DMS 273 (cell line): ENCODE results near the gene POLE4.

ENCODE experiments used
- DNase-seq: peaks from one replicate; lab custom pipeline; 2025; ENCODE audit not compliant: unreplicated experiment; lab: John Stamatoyannopoulos, UW

Gene POLE4

DNA sequence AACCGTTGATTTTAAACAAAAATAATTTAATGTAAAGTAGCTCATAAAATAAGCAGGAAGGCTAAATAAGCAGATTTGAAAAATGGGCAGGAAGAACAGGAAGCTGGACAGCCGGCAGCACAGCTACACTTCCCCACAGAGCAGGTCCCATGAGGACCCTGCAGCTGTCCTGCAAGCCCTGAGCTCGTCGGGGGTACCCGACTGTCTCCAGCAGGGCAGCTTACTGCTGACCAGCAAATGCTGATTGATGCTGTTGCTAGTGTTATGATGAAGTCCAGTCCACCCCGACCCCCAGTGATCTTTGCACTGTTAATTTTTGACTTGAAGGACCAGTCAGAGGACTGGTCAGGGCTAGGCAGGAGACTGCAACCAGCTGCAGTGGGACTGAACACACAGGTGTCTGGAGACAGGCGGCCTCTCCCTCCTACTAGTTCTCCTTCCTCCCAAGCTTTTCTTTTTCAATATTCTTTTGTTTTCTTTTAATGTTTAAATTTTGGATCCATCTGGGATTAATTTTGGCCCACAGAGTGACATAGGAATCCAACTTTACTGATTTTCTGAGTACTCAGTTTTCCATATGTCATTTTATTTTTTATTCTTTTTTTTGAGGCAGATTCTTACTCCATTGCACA is 27.7 kb downstream of the POLE4 start:
- no peak for DNase-seq

DNA sequence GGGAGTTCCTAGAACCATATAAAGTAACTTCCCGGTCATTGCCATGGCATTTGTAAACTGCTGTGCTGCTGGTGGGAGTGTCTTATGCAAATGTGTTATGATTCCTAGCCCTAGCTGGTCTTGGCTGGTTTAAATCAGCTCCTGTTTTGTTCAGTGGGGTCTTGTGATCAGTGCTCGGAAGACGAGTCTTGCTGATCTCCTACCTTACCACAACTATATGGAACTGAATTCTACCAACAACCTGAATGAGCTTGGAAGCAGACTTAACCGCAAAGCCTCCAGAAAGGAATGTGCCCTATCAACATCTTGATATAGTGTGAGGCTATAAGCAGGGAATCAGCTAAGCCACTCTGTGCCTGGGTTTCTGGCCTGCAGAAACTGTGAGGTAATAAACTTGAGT is 33.5 kb downstream of the POLE4 start:
- no peak for DNase-seq

DNA sequence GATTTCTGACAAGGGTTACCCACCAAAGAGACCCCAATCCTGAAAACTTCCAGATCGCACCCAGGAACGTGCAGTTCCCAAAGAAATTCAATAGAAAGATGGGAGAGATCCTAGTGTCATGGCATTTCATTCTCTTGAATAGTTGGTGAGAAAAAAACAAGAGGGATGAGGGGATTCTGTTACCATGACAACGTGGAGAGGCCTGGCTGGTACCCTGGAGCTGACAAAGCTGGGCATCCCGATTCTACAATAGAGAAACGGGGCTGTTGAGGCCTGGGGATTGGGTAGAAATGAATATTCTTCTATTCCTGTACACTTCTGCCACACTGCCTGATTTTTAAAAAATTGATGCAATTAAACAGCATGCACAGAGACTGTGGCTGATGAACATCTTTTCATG is 41.0 kb downstream of the POLE4 start:
- DNase-seq = peak; percentile 8

DNA sequence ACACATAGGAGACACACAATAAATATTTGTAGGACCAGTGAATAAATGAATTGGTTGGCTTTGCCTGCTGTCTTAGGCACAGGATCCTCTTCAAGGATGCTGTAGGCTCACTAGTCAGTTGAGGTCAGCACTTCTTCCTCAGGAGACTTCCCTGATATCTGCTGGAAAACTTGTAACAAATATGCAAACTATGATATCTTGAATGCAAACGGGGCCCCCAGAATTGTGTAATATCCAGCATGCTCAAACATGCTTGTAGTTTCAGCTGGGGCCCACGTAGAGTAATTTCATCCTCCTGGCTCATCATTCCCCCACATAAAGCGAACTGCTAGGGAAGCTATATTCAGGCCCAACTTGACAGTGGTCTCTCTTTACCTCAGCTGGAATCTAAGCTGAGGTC is 43.6 kb downstream of the POLE4 start:
- no peak for DNase-seq

DNA sequence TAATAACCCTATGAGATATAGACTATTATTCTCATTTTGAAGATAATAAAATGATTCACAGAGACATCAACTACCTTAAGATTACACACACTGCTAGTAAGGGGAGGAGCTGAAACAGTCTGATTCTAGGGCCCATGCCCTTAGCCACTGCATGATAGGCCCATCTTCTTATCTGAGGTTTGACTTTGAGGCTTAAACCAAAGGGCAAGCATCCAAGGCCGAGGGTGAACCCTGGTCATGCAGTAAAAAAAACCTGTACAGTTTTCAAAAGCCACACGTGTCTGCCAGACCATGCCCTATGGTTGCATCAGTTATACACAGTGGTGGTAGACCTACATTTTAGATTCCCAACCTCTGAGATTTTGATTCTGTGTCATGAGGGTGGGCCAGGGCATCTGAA is 44.8 kb downstream of the POLE4 start:
- DNase-seq = no peak

DNA sequence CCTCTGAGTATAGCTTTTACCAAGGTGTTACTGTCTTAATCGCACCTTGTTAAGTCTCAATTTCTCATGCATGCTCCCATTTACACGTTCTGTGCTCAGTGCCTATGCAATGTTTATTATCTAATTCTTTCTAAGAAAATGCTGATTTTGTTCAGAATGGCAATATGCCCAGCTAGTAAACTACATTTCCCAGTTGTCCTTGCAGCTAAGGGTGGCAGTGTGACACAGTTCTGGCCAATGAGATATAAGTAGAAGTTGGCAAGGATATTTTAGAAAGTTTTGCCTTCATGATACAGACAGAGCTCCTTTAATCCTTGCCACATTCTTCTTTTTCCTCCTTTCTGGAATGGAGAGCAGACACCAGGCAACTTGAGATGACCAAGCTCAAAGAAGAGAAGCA is 45.3 kb downstream of the POLE4 start:
- DNase-seq = no peak

DNA sequence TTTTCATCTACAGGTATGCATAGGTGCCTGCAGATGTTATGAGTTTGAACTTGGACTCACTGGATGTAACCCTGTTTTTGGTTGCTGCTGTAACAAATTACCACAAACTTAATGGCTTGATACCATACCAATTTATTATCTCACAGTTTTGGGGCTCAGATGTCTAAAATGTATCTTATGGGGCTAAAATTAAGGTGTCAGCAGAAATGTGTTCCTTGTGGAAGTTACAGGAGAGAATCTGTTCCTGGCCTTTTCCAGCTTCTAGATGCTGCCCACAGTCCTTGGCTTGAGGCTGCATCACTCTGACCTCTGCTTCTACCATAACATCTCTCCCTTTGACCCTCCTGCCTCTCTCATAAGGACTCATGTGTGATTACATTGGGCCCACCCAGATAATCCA is 47.6 kb downstream of the POLE4 start:
- DNase-seq = no peak

DNA sequence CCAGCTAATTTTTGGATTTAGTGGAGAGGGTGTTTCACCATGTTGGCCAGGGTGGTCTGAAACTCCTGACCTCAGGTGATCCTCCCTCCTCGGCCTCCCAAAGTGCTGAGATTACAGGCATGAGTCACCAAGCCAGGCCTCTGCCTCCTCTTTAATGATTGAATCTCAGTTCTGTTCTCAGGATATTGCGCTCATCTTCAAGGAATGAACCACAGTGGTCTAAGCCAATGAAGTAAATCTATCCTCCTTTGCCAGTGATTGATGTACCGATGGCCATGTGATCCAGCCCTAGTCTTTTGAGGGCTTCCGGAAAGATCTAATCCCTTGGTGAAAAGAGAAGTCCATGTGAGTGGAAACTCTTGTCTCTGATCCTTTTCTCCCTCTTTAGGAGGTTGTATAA is 48.6 kb downstream of the POLE4 start:
- DNase-seq = no peak

DNA sequence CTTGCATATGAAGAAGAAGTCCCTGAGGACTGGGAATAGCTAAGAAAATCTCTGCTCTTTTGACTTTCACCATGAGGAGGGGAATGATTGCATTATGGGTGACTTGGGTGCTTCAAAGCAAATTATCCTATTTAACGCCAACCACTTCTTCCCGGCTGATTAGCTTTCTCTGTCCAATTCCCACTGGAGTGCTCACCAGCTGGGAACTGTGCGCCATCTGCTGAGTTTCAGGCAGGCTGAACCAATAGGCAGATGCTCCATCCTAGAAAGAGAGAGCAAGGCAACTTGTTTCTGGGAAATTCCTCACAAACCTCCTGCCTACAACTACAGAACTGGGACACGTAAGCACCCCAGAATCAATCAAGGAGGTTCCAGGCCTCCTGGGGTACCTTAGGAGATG is 49.4 kb downstream of the POLE4 start:
- DNase-seq = peak; percentile 80

DNA sequence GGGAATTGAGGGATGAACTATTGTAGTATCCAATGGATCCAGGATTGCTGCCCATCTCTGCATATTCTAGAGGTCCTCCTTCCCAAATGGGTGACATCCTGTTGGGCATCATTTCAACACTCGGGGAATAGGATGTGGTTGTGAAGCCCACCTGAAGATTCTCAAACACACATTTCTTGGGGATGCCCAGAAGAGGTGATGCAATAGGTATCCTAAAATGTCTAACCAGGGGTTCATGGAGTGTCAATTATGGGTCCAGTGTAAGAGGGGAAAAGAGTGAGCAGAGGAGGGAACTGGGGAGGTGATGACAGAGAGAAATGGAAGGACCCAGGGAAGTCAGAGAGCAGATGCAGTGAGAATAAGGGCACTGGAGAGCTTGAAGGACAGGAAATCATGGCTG is 52.1 kb downstream of the POLE4 start:
- no peak for DNase-seq

DNA sequence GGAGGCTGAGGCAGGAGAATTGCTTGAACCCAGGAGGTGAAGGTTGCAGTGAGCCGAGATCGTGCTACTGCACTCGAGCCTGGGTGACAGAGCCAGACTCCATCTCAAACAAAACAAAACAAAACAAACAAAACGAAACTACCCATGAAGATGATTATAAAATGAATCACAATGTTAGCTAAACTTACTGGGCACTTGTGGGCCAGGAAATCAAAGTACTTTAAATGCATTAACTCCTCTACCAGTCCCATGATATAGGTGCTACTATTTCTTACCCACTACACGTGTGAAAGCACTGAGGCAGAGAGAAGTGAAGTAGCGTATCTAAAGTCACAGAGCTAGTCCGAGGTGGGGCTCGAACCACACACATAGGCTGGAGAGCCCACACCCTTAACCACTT is 53.6 kb downstream of the POLE4 start:
- no peak for DNase-seq

DNA sequence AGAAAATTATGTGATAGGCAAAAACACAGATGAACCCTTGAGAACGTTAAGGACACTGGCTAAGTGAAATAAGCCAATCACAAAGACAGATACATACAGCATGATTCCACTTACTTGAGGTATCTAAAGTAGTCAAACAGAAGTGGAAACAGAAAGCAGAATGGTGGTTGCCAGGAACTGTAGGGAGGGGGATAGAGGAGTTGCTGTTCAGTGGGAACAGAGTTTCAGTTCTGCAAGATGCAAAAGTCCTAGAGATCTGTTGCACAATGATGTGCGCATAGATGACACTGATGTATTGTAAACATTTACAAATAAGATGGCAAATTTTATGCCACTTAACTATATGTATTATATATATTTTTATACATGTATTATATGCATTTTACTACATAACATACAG is 59.7 kb downstream of the POLE4 start:
- DNase-seq = no peak
